Transverse colon (tissue), 4 donors: ENCODE results near the gene CHSY3. TPM values are rescaled to one million over a fixed set of nuclear protein-coding genes. Genes with fewer than 3 reads are reported as not detected.

ENCODE experiments used
- DNase-seq: peaks from one replicate; pipeline ENCODE4 v3.0.0-alpha.2; 2019
- H3K27ac ChIP-seq, 4 donors: fragments of 200-600 bp; sonication (generic); 2 replicates each; pipeline ENCODE4 v1.5.1; 2016 to 2018; ENCODE audit warnings: inconsistent platforms in 4 of 4
- H3K27me3 ChIP-seq: fragments of 200-600 bp; sonication (generic); 2 replicates; pipeline ENCODE4 v1.5.1; 2017; ENCODE audit warnings: inconsistent platforms
- H3K36me3 ChIP-seq, 4 donors: fragments of 200-600 bp; sonication (generic); 2 replicates each; pipeline ENCODE4 v1.5.1; 2017 to 2019; ENCODE audit warnings: inconsistent platforms in 4 of 4
- H3K4me1 ChIP-seq, 4 donors: fragments of 200-600 bp; sonication (generic); 2 replicates each; pipeline ENCODE4 v1.5.1; 2017 to 2020; ENCODE audit warnings: inconsistent platforms in 4 of 4
- H3K4me3 ChIP-seq, 4 donors: fragments of 200-600 bp; sonication (generic); 1 replicate in 1 of 4; 2 replicates in 3 of 4; pipeline versions ENCODE4 v1.5.1 to v1.6.1; 2017 to 2019; ENCODE audit warnings: inconsistent platforms in 4 of 4
- H3K9me3 ChIP-seq, 2 donors: fragments of 200-600 bp; sonication (generic); 2 replicates each; pipeline ENCODE4 v1.5.1; 2017 to 2019; ENCODE audit warnings: inconsistent platforms in 2 of 2
- CTCF ChIP-seq, 5 experiments: fragments of 200-600 bp in 3 of 5; fragments of 450-650 bp in 2 of 5; sonication (generic) in 3 of 5; IDR thresholded peaks; 1 replicate in 2 of 5; 2 replicates in 3 of 5; pipeline ENCODE4 v1.5.1; 2016 to 2017; ENCODE audit warnings: antibody characterized with exemption in 5 of 5, inconsistent platforms in 3 of 5, mild to moderate bottlenecking in 2 of 5, moderate library complexity in 1 of 5
- EP300 ChIP-seq: sonication (generic); formaldehyde crosslinking; IDR thresholded peaks from one replicate; pipeline ENCODE4 v1.6.1; 2017; ENCODE audit warnings: antibody characterized with exemption, low read depth
- POLR2A ChIP-seq: fragments of 450-650 bp; IDR thresholded peaks from one replicate; pipeline ENCODE4 v1.6.1; 2016; ENCODE audit warnings: antibody characterized with exemption, mild to moderate bottlenecking, moderate library complexity
- POLR2AphosphoS5 ChIP-seq, 3 donors: sonication (generic); formaldehyde crosslinking; IDR thresholded peaks; one replicate each; pipeline ENCODE4 v1.6.1; 2016; ENCODE audit warnings: antibody characterized with exemption in 3 of 3
- WGBS, 2 donors: methylation state at CpG; one replicate each; pipeline ENCODE4 v1.1.5; 2018; ENCODE audit warnings: low coverage in 1 of 2; 5-methylcytosine and 5-hydroxymethylcytosine counted together
- in situ Hi-C, 4 donors: fragments of 200-750 bp; cut with MboI; loops; one replicate each; pipeline versions ENCODE4 v1.15.0 to v1.15.1; 2017; ENCODE audit warnings: low sequenced_read_pairs in 3 of 4, low pct_ligation_motif_present in 1 of 4, low pct_unique_long_range_greater_than_20kb in 1 of 4
- intact Hi-C: fragments of 100-400 bp; cut with DNase I; formaldehyde crosslinking; loops from one replicate; pipeline ENCODE4 v1.15.1; 2023; ENCODE audit warnings: low total_unique reads
- total RNA-seq, 4 donors: library from RNA; depleted of rRNA; stranded (reverse); fragments of >200 nt; gene quantifications; one replicate each; pipeline ENCODE4 v1.1.0, GENCODE V29; 2016

Gene CHSY3
- total RNA-seq, 4 donors from 2014 or later = 0.27 to 0.79 (median 0.49) TPM

- no peaks in the 10 kb centered on the region for H3K27me3 ChIP-seq
- H3K36me3 ChIP-seq = no peaks in the 10 kb centered on the region
- TF ChIP-seq CTCF (IDR thresholded peaks at IDR 0.05) = no peak
- TF ChIP-seq POLR2A = no peak
- TF ChIP-seq POLR2AphosphoS5 (IDR thresholded peaks at IDR 0.05) = no peak
- TF ChIP-seq EP300 = no peak
- no peak overlapping the region for H3K27ac ChIP-seq
- in situ Hi-C loops = no loop called here
- DNase-seq = no peak
- no peaks in the 10 kb centered on the region for H3K9me3 ChIP-seq
- H3K4me1 ChIP-seq = no peaks in the 10 kb centered on the region
- intact Hi-C loops = no loop called here
- no peak overlapping the region for H3K4me3 ChIP-seq
Measured at GRCh38 chr5:130021000-130021399, 116.7 kb downstream of the CHSY3 start.

DNA sequence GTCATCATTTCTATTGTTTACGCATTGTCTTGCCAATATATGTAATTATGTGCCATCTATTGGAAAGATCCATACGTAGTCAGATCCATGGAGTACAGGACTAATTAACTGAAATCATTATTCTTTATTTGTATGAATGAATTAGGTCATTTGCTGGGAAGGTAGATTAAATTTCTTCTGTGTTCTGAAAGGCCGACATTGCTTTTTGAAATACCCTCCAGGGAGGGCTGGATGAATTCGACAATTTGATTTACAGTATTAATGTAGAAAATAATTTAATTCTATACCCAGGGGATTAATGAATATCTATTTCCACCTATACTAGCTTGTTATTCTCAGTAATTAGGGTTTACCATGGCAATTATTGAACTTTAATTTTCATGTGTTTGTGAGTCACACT, 117.6 kb downstream of the CHSY3 start:
- H3K4me3 ChIP-seq = no peak overlapping the region
- TF ChIP-seq POLR2A (no peak), EP300 (no peak), POLR2AphosphoS5 (IDR thresholded peaks at IDR 0.05) (no peak), CTCF (IDR thresholded peaks at IDR 0.05) (no peak)
- H3K27ac ChIP-seq = no peak overlapping the region
- H3K9me3 ChIP-seq = no peaks in the 10 kb centered on the region
- H3K36me3 ChIP-seq = no peaks in the 10 kb centered on the region
- WGBS, 2 donors = 93 to 94% methylated on average over 4 of the region's 4 CpGs
- no peaks in the 10 kb centered on the region for H3K27me3 ChIP-seq
- in situ Hi-C loops (no loop called here), intact Hi-C loops (no loop called here)
- no peaks in the 10 kb centered on the region for H3K4me1 ChIP-seq
- DNase-seq = no peak

DNA sequence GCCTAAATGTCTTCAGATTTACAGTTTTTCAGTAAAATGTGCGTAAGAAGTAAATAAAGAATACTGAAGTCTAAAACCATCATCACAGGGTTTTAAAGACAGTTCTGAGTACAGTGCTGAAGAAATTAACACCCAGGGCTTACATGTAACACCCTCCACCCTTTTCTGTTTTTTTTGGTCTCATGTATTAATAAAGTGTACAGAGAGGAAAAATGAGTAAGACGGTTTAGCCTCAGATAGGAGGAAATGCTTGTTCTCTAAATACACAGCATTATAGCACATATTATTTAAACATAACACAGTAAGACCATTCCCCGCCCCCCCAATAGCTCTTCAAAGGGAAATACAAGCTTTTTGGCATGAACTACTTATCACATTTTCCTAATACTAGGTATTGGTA, 119.3 kb downstream of the CHSY3 start:
- 66 to 83% methylated on average over 2 to 3 of the region's 3 CpGs for WGBS, 2 donors
- DNase-seq = no peak
- H3K4me1 ChIP-seq = no peaks in the 10 kb centered on the region
- no peaks in the 10 kb centered on the region for H3K36me3 ChIP-seq
- no peaks in the 10 kb centered on the region for H3K27me3 ChIP-seq
- H3K9me3 ChIP-seq = no peaks in the 10 kb centered on the region
- in situ Hi-C loops (no loop called here), intact Hi-C loops (no loop called here)
- no peak overlapping the region for H3K4me3 ChIP-seq
- no peak overlapping the region for H3K27ac ChIP-seq
- TF ChIP-seq EP300 = no peak
- TF ChIP-seq CTCF (IDR thresholded peaks at IDR 0.05) = no peak
- no peak for TF ChIP-seq POLR2AphosphoS5 (IDR thresholded peaks at IDR 0.05)
- no peak for TF ChIP-seq POLR2A

DNA sequence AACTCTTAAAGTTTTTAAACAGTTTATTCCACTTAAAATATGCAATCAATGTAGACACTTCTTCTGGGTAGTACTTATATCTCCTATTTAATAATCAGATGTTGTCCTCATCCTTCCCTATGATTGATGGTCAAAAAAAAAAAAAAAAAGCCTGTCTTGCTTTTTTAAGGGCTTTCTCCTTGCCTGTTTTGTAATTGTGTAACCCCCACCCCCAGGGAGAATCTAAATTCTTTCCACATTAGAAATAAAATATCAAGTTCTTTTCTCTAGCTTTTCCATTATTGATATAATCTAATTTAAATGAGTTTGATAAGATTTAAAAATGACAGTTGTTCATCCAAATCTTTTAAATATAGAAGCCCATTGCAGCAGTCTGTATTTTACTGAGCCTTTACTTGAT, 119.7 kb downstream of the CHSY3 start:
- Histone ChIP-seq H3K4me3 (no peak overlapping the region), H3K27ac (no peak overlapping the region), H3K36me3 (no peaks in the 10 kb centered on the region), H3K27me3 (no peaks in the 10 kb centered on the region), H3K9me3 (no peaks in the 10 kb centered on the region), H3K4me1 (no peaks in the 10 kb centered on the region)
- intact Hi-C loops = no loop called here
- DNase-seq = no peak
- TF ChIP-seq CTCF (IDR thresholded peaks at IDR 0.05) = no peak
- TF ChIP-seq EP300 = no peak
- in situ Hi-C loops = no loop called here
